ENCODE results near the gene OR5C1.
"Not testable (repeated sequence)": the region's sequence is repeated elsewhere in the genome, so short reads cannot be mapped to it uniquely, and the experiment has no call there.

The OR5C1 gene

DNA sequence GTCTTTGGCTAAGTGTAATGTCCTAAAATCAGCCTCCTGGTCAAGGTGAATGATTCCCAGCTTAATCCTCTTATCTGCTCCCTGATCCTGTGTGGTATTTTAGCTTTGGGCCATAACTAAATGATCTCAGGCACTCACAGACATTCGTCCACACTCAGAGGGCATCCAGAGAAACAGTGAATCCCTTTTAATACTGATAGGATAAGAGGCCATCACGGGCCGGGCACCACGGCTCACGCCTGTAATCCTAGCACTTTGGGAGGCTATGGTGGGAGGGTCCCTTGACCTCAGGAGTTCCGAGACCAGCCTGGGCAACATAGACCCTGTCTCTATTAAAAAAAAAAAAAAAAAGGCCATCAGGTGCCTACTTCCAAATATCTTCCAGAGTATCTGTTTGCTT lies 33.3 kb downstream of the OR5C1 start:
- Histone ChIP-seq H3K4me1 (ENCODE audit: control insufficient read depth, insufficient read depth, low read length) (peaks cover 8% of the 10 kb centered on the region), H3K4me3 (ENCODE audit: low read depth, low read length) (no peak overlapping the region), H3K27ac (ENCODE audit: extremely low read depth, low read depth, low read length) (no peak overlapping the region), H3K36me3 (ENCODE audit: control insufficient read depth in 2 of 2, insufficient read depth in 1 of 2, low read length in 2 of 2) (peaks cover 7 to 64% of the 10 kb centered on the region in 2 experiments), H3K9me3 (ENCODE audit: control insufficient read depth, insufficient read depth, low read depth, low read length) (no peaks in the 10 kb centered on the region)
- CTCF ChIA-PET = no interaction called here
- TF ChIP-seq ZBTB8A (tag by site-specific recombination; IDR thresholded peaks at IDR 0.05) (no peak), ZNF654 (tag by site-specific recombination; IDR thresholded peaks at IDR 0.05; ENCODE audit: low read depth) (no peak), ZNF274 (IDR thresholded peaks at IDR 0.05; ENCODE audit: low read length) (no peak), ZNF274 (tag by site-specific recombination; IDR thresholded peaks at IDR 0.05; ENCODE audit: borderline replicate concordance) (no peak), ZNF600 (tag by site-specific recombination; IDR thresholded peaks at IDR 0.05) (no peak)
- TF ChIP-seq, protein P1, sequence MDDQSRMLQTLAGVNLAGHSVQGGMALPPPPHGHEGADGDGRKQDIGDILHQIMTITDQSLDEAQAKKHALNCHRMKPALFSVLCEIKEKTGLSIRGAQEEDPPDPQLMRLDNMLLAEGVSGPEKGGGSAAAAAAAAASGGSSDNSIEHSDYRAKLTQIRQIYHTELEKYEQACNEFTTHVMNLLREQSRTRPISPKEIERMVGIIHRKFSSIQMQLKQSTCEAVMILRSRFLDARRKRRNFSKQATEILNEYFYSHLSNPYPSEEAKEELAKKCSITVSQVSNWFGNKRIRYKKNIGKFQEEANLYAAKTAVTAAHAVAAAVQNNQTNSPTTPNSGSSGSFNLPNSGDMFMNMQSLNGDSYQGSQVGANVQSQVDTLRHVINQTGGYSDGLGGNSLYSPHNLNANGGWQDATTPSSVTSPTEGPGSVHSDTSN (CRISPR knock-in tag; IDR thresholded peaks at IDR 0.05) = no peak
- POLR2A ChIA-PET = no interaction called here

GRCh38 chr9:122822938-122823337 lies 34.2 kb downstream of the OR5C1 start:
- TF ChIP-seq OSR2 (tag by site-specific recombination; IDR thresholded peaks at IDR 0.05) (no peak), ZNF776 (tag by site-specific recombination; IDR thresholded peaks at IDR 0.05; ENCODE audit: borderline replicate concordance) (no peak), ZNF132 (tag by site-specific recombination; IDR thresholded peaks at IDR 0.05; ENCODE audit: borderline replicate concordance) (no peak), ZNF548 (tag by site-specific recombination; IDR thresholded peaks at IDR 0.05) (no peak)
- ChIA-PET CTCF (interaction anchor here (1.0 to 1.2 kb wide), 3 partner anchors 12 to 357 kb away, joined by 3 to 6 read pairs (median 3); no protein-coding TSS in a partner anchor), POLR2A (no interaction called here)
- Histone ChIP-seq H3K4me1 (ENCODE audit: control insufficient read depth, insufficient read depth, low read length) (peaks cover 8% of the 10 kb centered on the region), H3K27ac (ENCODE audit: extremely low read depth, low read depth, low read length) (no peak overlapping the region), H3K4me3 (ENCODE audit: low read depth, low read length) (no peak overlapping the region), H3K9me3 (ENCODE audit: control insufficient read depth, insufficient read depth, low read depth, low read length) (no peaks in the 10 kb centered on the region), H3K36me3 (ENCODE audit: control insufficient read depth in 2 of 2, insufficient read depth in 1 of 2, low read length in 2 of 2) (peaks cover 5 to 58% of the 10 kb centered on the region in 2 experiments)

DNA sequence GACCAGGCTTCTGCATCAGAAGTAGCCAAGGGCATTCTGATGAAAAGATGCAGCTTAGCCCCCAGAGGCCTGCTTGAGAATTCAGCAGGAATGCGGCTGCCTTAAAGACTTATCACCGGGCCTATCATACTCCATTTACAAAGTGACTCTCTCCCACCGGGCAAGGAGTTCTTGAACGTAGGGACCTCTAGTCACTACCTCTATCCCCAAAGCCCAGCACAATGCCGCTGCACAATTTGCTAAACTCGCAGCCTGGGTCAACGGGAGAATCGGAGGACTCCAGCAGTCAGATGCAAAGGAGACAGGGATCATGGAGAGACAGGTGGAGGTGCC lies 39.0 kb downstream of the OR5C1 start:
- Histone ChIP-seq H3K36me3 (ENCODE audit: control insufficient read depth in 2 of 2, insufficient read depth in 1 of 2, low read length in 2 of 2) (peaks cover 0 to 31% of the 10 kb centered on the region in 2 experiments), H3K9me3 (ENCODE audit: control insufficient read depth, insufficient read depth, low read depth, low read length) (no peaks in the 10 kb centered on the region), H3K27ac (ENCODE audit: extremely low read depth, low read depth, low read length) (peak overlapping the region; percentile 85), H3K4me1 (ENCODE audit: control insufficient read depth, insufficient read depth, low read length) (no peaks in the 10 kb centered on the region), H3K4me3 (ENCODE audit: low read depth, low read length) (peak overlapping the region; percentile 87)
- TF ChIP-seq ZNF335 (tag by site-specific recombination; conservative IDR thresholded peaks at IDR 0.05) = peak; percentile 11
- TF ChIP-seq ZNF560 (tag by site-specific recombination; IDR thresholded peaks at IDR 0.05; ENCODE audit: borderline replicate concordance) = no peak
- ChIA-PET POLR2A (interaction anchor here (0.8 to 1.5 kb wide), 12 partner anchors 8 to 735 kb away, joined by 3 to 10 read pairs (median 5); partner anchors contain the start of genes RABGAP1, RC3H2, ZBTB26 and ZBTB6), CTCF (interaction anchor here (0.8 to 1.4 kb wide), 3 partner anchors 8 to 729 kb away, joined by 3 to 5 read pairs (median 3); no protein-coding TSS in a partner anchor)

GRCh38 chr9:122828965-122829284 lies 40.2 kb downstream of the OR5C1 start:
- peaks cover 0 to 23% of the 10 kb centered on the region in 2 experiments for H3K36me3 ChIP-seq (ENCODE audit: control insufficient read depth in 2 of 2, insufficient read depth in 1 of 2, low read length in 2 of 2)
- 0 out of 2 replicates have a peak, but pooled peaks have one; percentile 6 for TF ChIP-seq ZNF335 (tag by site-specific recombination; conservative IDR thresholded peaks at IDR 0.05)
- ChIA-PET CTCF (interaction anchor here (0.6 to 1.4 kb wide), 3 partner anchors 9 to 143 kb away, joined by 3 to 5 read pairs (median 3); no protein-coding TSS in a partner anchor), POLR2A (interaction anchor here (0.6 to 1.5 kb wide), 10 partner anchors 9 to 112 kb away, joined by 3 to 10 read pairs (median 5); partner anchors contain the start of genes RABGAP1, RC3H2 and ZBTB6)
- peak overlapping the region; percentile 85; the same call in 1 of the 2 replicates for H3K27ac ChIP-seq (ENCODE audit: extremely low read depth, low read depth, low read length)
- H3K4me1 ChIP-seq (ENCODE audit: control insufficient read depth, insufficient read depth, low read length); H3K9me3 ChIP-seq (ENCODE audit: control insufficient read depth, insufficient read depth, low read depth, low read length): not testable (repeated sequence)
- H3K4me3 ChIP-seq (ENCODE audit: low read depth, low read length) = peak overlapping the region; percentile 87

DNA sequence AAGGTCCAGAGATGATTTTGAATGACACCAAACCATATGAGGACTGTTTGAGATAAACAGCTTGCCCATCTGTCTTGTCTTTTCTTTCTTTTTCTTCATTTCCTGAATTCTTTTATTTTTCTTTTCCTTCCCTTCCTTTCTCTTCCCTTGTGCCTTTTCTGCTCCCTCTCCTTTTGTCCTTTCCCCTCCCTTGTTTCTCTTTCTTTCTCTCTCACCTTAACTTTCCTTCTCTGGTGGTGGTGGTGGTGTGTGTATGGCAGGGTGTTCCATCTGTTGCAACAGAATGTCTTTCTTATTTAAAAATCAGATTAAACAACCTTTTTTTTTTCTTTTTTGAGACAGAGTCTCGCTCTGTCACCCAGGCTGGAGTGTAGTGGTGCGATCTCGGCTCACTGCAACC lies 43.5 kb downstream of the OR5C1 start:
- H3K36me3 ChIP-seq (ENCODE audit: control insufficient read depth in 2 of 2, insufficient read depth in 1 of 2, low read length in 2 of 2) = no peaks in the 10 kb centered on the region
- H3K9me3 ChIP-seq (ENCODE audit: control insufficient read depth, insufficient read depth, low read depth, low read length) = no peaks in the 10 kb centered on the region
- TF ChIP-seq ZNF660 (tag by site-specific recombination; IDR thresholded peaks at IDR 0.05) (no peak), ZNF560 (tag by site-specific recombination; IDR thresholded peaks at IDR 0.05; ENCODE audit: borderline replicate concordance) (no peak), YY2 (tag by site-specific recombination; IDR thresholded peaks at IDR 0.05) (no peak), PRDM1 (tag by site-specific recombination; IDR thresholded peaks at IDR 0.05) (peak; percentile 57)
- no peak overlapping the region for H3K27ac ChIP-seq (ENCODE audit: extremely low read depth, low read depth, low read length)
- no peak overlapping the region for H3K4me3 ChIP-seq (ENCODE audit: low read depth, low read length)
- POLR2A ChIA-PET = no interaction called here
- CTCF ChIA-PET = no interaction called here
- H3K4me1 ChIP-seq (ENCODE audit: control insufficient read depth, insufficient read depth, low read length) = no peaks in the 10 kb centered on the region
